Hepatocyte (in vitro differentiated cells): ENCODE measurements around the gene EPB41L1.

Experiments used
- CTCF ChIP-seq: fragments of 200-600 bp; sonication (generic); IDR thresholded peaks from 2 replicates; pipeline ENCODE4 v1.5.1; 2016; ENCODE audit warnings: antibody characterized with exemption, mild to moderate bottlenecking; ENCODE audit not compliant: poor library complexity
- EZH2phosphoT487 ChIP-seq: fragments of 200-600 bp; sonication (generic); IDR thresholded peaks from one replicate; pipeline ENCODE4 v1.6.1; 2018; ENCODE audit warnings: antibody characterized with exemption, mild to moderate bottlenecking, low read depth, moderate library complexity; ENCODE audit not compliant: unreplicated experiment, severe bottlenecking

GRCh38 chr20:36208257-36208656 is 53.7 kb downstream of the EPB41L1 start:
- TF ChIP-seq CTCF (no peak), EZH2phosphoT487 (no peak)
